Suppressor macrophage treated with lipopolysaccharide for 1 hour (primary cell): ENCODE results near the gene PBRM1.

Experiments used
- DNase-seq, 3 donors: peaks; one replicate each; pipeline ENCODE4 v3.0.0-alpha.2; 2020 to 2022

PBRM1 gene

DNA sequence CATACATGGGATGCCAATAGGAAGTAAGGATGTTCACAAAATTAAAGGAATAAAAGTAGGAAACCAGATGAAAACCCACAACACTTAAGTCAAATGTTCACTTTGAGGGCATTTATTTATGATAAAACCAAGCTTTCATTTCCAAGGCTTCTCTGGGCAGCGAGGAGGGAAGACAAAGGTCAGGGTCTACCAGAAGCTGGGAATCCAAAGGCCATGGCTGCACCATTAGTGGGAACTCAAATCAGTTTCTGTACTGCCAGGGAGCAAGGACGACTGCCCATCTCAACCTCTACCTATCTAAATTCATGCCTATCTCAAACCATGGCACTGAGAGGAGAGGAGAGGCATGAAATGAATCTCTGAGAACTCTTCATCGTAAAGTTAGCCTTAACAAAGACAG lies 22.6 kb downstream of the PBRM1 start:
- peak in 1 of 3 donors; percentile 8 for DNase-seq

DNA sequence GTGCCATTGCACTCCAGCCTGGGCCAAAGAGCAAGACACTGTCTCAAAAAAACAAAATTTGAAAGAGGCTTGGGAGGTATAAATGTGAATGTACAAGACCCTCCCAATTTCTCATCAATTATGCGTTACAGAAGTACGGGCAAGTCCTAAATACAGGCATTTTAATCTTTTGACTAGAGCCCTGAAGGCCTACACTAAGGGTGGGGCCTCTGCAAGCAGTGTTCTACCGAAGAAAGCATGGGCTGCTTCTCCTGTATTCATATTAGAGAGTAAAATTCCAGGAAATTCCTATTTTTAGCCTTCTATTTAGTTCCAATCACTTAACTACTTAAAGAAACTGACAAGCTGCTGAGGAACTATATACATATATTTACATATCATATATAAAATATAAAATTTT lies 25.7 kb downstream of the PBRM1 start:
- DNase-seq: peak in 1 of 3 donors; percentile 5

DNA sequence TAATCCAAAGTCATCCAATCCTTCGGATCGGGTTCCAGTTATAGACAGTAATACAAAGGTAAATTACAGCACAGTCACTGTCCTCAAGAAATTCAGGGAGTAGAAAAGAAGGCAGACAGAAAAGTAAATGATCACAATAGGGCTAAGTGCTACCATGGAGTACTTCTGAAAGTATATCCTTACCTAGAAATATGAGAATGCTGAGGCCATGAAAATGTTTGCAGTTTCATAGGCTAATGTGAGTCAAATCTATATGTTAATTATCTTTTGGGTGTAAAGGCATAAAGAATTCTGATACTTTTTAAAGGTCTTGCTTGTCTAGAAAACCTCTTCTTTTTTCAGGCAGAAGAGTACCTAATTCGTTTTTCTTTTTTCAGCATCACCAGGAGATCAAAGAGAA lies 29.8 kb downstream of the PBRM1 start:
- peak in 1 of 3 donors; percentile 16 for DNase-seq

DNA sequence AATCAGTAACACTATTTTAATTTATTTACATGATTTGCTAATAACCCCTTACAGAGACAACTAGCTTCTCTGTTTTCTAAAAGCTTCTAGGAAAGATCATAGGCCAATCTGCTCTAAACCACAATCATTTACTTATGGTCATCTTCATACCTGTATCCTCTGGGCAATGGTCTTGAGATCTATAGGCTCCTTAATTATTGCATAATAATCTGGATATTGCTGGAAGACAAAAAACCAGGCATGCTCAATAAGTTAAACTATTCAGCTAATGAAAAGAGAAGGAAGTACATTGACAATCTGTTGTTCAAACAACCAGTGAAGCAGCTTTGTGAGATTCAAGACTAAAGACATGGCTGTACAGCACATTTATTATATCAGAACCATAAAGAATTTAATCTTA lies 34.1 kb downstream of the PBRM1 start:
- DNase-seq: no peak

DNA sequence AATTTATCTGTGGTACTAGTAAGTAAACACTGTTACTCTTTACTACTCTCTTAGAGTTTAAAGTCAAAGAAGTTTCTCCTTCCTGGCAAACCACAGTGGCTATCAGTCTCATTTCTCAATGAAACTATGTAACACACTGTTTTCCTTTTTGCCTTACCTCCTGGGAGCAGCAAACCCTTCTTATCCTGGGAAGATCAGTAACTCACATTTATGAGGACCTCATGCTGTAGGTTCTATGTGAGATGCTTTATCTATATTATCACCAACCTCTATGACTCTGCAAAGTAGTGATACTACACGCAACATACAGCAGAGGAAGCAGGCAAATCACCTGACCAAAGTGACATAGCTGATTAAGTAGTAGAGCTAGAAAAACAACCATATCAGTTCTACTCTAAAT lies 35.3 kb downstream of the PBRM1 start:
- no peak for DNase-seq

DNA sequence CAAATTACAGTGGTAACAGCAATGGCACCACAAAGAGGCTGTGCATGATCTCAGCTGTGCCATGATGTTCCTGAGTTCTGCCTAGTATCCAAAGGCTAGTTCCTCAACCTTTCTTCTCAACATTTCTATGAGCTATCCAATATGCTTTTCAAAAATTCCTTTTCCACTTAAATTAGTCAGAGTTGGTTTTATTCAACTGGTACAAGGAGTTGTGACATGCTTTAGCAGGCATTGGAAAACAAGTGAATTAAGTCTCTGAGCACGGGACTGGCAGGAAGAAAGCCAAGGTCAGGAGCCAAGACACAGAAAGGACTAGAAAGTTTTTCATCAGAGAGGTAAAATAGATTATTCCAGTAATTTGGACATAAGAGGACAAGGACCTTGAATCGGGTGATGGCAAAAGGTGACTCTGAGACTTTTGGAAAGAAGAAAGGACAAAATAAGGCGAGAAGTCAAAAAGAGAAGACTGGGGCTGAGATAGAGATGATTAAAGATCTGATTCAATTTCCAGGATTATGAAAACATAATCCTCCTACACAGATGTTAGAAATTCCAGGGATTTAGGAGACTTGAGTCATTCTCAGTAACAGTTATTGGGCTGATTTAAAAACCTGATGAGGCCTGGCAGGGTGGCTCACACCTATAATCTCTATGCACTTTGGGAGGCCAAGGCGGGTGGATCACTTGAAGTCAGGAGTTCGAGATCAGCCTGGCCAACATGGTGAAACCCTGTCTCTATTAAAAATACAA lies 36.1 kb downstream of the PBRM1 start:
- no peak for DNase-seq

DNA sequence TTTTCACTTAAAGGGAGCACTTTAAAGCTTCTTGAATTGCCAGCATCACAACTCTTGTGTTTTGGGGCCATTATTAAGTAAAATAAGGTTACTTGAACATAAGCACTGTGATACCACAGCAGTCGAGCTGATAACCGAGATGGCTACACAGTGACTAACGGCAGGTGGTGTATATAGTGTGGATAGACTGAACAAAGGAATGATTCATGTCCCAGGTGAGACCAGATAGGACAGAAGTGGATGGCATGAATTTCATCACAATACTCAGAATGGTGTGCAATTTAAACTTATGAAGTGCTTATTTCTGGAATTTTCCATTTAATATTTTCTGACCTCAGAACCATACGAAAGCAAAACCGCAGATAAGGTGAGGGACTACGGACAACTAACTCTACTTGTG lies 40.2 kb downstream of the PBRM1 start:
- DNase-seq: no peak

DNA sequence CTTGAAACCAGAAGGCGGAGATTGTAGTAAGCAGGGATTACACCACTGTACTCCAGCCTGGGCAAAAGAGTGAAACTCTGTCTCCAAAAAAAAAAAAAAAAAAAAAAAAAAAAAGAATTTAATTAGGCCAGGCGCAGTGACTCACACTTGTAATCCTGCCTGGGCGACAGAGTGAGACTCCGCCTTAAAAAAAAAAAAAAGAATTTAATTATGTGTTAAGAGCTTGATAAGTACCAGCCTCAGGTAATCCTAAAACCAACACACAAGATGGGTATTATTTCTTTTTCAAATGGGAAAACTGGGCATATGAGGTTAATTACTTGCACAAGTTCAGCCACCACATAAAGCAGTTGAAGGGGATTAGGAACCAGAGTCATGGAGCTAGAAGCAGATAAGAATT lies 49.0 kb downstream of the PBRM1 start:
- no peak for DNase-seq

DNA sequence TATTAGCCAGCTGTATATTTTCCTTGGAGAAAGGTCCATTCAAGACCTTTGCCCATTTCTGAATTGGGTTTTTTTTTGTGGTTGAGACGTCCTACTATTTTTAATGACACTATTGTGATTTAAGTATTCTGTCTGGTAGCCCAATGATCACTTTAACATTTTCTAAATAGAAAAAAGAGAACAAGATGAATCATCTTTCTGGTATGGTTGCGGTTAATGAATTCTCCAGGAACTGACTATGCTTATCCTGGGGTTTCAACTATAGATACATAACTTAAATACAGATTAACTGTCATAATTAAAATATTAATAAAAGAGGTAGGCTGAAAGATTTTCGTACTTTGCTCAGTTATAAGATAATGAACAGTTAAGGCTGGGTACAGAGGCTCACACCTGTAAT lies 51.9 kb downstream of the PBRM1 start:
- peak in 1 of 3 donors; percentile 5 for DNase-seq

DNA sequence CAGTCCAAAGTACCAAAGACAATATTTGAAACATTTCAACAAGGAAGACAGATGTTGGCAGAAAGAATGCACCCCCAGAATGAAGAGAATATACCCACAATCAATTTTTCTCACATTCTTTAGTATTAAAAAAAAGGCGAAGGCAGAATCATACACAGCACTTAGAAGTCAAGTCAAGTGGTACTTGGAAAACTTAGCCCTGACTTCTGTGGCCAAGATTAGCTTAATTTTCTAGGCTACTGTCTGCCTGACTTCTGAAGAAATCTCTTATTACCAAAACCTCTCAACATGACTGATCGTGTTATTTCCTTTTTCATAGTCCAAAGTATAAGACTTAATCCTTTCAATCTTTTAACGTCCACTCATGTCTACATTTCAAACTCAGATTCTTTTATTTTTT lies 60.7 kb downstream of the PBRM1 start:
- no peak for DNase-seq

DNA sequence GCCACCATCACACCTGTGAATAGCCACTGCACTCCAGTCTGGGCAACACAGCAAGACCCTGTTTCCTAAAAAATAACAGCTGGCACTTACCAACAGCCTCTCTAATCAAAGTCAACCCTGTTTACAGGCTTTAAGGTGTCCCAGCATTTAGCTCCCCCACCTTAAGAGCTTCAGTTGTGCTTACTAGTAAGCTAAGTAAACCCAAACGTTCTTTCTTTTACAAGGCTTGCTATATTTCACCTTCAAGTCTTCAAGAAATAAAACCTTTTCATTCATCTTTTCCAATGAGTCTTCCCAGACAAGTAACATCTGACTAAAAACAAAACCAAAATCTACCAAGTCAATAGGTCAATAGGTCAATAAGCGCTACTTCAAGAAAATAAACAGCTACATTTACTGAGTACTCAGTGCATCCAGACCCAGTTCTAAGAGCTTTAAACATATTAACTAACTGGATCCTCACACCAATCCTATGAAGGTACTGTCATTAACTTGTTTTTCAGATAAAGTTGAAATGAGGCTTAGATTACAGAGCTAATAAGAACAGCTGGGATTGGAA lies 62.4 kb downstream of the PBRM1 start:
- no peak for DNase-seq

DNA sequence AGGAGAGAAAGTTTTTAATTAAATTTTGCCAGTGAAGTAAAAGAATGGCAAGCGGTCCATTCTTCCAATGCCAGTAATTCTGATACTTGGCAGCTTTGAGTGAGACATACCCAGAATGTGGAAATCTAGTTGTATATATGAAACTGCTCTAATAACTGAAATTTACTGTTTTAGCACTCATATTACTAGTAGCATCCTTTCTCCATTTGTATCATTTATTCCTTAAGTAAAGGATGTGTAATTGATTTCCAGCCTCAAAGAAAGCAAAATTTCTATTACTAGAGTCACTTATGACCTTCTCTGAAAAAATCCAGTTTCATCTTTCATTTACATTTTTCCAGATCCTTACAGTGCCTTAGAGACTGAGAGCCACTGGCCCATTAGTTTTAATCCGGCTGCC lies 65.1 kb downstream of the PBRM1 start:
- no peak for DNase-seq

DNA sequence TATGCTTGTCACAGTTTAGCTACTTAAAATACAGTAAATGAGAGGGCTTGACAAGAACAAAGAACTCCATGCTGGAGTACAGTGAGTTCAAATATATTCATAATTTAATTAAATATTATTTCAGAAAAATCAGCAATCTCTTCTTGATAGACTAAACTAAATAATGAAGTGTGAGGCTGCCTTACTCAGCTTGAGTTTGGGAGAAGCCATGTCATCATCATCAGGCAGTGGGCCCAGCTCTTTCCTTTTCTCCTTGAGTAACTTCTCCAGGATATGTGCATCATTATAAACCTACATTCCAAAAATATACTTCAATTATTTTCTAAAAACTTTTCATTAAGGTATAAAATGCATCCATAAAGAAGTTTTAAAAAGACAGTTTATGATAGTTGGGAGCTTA lies 70.5 kb downstream of the PBRM1 start:
- DNase-seq: no peak

DNA sequence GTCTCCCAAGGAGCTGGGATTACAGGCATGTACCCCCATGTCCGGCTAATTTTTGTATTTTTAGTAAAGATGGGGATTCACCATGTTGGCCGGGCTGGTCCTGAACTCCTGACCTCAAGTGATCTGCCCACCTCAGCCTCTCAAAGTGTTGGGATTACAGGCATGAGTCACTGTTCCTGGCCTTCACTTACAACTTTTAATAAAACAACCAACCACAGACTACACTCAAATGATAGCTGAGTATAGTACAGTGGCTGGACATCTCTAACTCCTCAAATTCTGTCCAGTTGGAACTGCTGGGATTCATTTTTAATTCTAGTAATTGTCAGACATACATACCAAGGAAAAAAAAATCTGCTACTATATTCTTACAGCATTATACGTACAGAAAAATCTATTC lies 71.0 kb downstream of the PBRM1 start:
- DNase-seq: no peak

DNA sequence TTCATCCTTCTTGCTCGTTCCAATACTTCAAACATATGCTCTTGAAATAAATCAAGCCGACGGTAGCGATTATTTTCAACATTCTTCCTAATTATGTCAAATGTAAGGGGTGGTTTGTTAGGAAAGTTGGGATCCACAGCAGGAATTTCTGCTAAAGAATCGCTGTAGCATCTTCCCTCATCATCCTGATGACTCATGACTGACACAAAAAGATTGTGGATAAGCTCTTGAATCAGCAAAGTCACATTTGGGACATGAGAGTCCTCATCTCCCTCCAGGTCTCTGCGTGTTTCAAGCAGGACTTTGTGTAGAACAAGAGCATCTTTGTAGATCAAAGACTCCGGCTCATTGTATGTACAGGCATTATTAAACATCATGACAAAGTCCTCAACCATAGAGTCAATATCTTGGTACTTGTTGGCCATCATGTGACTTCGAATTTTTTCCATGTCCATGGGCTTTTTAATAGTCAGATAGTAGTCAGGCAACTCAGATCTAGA lies 76.3 kb downstream of the PBRM1 start:
- no peak for DNase-seq

DNA sequence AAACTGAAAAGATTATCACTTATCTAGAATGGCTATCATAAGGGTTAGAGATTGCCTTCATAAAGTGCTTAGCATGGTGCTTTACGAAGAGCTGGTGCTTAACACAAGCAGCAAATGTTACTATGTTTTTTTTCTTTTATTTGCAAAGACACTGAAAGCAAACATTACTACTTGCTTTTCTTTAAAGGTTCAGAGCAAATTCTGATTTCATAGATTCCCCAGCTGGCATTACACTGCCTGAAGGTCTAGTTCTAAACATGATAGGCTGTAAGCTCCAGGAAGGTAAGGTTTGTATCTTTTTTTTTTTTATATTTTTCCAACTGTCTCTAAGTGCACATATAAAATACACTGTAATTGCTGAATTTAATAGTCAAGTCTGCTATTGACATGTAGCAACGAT lies 77.4 kb downstream of the PBRM1 start:
- DNase-seq: no peak

DNA sequence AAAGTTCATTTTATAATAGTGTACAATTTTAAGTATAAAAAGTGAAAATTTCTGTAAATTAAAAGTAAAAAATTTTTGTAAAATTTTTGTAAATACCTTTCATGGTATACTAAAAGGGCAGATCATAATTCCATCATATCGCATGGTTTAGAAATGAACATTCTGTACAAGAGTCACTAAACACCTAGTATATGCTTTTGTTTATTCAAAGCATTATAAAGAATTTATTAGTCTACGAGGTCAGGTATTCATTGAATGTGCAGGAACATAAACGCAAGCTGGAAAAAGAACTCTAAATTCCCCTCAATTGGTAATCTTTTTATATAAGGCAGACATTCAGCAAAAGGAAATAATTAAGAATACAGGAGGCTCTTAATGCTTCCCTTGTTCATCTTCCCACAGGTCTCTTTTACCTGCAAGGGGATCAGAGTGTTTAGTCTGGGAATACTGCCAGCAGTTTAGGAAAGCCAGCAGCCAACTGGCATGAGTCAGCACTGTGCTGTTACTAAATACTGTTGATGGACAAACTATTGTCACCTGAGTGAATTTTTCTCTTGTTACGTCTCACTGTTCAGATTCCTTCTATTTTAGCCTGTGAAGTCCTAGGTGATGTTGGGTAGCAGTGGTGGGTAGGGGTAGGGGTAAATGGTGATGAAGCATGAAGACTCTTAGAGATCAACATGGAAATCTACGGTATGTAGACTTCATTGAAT lies 79.2 kb downstream of the PBRM1 start:
- no peak for DNase-seq

DNA sequence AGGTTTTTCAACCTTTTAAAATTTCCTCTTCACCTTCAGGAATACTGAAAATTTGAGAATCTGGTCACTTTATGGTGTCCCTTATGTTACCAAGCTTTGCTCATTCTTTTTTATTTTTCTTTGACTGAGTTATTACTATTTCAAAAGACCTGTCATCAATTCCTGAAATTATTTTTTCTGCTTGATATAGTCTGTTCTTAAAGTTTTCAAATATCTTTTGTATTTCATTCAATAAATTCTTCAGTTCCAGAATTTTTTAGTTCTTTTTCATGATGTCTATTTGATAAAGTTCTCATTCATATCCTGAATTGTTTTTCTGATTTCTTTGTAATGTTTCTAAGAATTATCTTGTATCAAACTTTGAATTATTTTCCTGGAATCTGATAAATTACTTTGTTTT lies 85.5 kb downstream of the PBRM1 start:
- DNase-seq: no peak

DNA sequence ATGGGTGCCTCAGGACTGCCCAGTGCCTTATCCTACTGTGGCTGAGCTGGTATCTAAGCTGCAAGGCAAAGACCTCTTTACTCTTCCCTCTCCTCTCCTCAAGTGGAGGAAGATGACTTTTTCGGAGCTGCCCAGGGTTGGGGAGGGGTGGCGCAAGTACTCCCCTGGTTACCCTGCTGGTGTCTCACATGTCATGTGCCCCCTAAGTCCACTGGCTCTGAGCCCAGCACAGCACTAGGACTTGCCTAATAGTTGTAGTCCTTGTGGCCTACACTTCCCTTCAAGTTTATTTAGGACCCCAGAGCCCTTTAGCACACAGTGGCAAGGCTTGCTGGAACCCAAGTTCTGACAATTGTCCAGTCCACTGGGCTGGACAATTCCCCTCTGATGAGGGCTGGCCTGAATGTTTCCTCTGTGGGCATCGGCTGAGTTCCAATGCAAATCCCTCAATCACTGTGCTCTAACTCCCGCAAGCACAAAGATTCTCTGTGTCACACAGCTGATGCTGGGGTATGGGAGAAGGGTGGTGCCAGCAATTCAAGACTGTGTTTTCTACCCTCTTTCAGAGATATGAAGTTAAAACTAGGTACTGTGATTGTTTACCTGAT lies 89.0 kb downstream of the PBRM1 start:
- no peak for DNase-seq

DNA sequence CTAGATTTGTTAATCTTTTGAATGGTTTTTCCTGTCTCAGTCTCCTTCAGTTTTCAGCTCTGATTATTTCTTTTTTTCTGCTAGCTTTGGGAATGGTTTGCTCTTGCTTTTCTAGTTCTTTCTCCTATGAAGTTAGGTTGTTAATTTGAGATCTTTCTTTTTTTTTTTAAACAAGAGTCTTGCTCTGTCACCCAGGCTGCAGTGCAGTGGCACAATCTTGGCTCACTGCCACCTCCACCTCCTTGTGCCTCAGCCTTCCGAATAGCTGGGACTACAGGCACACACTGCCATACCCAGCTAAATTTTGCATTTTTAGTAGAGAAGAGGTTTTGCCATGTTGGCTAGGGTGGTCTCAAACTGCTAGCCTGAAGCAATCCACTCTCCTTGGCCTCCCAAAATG lies 92.6 kb downstream of the PBRM1 start:
- DNase-seq: no peak

DNA sequence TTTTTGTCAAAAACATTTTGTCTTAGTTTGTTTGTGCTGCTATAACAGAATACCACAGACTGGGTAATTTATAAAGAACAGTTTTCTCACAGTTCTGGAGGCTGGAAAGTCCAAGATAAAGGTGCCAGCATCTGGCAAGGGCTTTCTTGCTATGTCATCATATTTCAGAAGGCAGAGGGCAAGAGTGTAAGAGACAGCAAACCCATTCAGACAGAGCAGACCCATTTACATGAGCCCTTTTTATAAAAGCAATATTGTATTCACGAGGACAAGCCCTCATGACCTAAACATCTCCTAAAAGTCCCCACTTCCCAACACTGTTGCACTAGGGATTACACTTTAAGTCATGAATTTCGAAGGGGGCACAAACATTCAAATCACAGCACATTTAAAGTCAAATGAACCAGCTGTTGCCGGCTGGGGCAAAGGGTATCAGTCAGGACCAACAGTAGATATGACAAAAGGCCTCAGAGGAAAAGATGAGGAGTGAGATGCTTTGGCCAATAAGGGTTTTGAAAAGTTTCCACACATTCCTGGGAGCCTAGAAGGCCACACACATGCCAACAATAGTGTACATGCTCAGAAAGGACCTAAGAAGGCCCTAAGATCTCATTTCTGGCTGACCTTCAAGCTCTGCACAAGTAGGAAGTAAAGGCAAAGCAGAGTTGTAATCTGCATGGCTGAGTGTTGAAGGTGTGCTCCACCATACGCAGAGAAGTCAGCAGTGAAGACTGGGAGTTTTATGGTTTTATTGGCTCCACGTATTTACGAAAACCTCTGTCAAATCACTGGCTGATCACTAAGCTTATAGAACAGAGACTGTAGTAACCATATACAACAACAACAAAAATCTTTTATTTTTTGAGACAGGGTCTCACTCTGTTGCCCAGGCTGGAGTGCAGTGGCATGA lies 111.4 kb downstream of the PBRM1 start:
- no peak for DNase-seq

DNA sequence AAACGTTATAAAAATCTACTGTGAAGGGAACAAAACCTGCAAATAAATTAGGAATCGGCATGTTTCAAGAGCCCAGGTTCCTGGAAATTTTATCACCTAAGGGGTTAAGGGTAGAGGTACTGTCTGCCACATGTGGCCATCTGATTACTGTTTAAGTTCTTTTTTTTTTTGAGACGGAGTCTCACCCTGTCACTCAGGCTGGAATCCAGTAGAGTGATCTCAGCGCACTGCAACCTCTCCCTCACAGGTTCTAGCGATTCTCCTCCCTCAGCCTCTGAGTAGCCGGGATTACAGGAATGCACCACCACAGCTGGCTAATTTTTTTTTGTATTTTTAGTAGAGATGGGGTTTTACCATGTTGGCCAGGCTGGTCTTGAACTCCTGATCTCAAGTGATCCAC lies 113.5 kb downstream of the PBRM1 start:
- DNase-seq: no peak

DNA sequence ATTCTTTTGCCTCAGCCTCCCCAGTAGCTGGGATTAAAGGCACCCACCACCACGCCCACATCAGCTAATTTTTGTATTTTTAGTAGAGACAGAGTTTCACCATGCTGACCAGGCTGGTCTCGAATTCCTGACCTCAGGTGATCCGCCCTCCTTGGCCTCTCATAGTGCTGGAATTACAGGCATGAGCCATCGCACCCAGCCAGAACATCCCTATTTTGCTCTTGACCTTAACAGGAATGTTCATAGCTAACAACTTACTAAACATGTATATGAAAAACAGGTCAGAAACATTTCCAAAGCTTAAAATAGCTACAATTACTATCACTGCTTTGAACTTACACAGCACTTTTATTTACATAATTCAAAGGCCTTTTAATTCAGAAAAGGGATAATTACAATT lies 115.6 kb downstream of the PBRM1 start:
- no peak for DNase-seq
